IMR-90 (cell line): ENCODE measurements around the gene INAFM1. TPM values are rescaled to one million over a fixed set of nuclear protein-coding genes. Genes with fewer than 3 reads are reported as not detected.

Source experiments
- ATAC-seq: fragments of 200-7000 bp; cut with Tn5 transposase; 2 replicates; pipeline ENCODE4 v1.9.1; 2020; ENCODE audit warnings: low read depth, mild to moderate bottlenecking, moderate library complexity
- Bru-seq: library from RNA; stranded (reverse); fragments of 400-500 nt; gene quantifications from one replicate; lab custom pipeline; 2021; lab: Mats Ljungman, UMichigan
- BruChase-seq, 2 experiments: library from RNA; stranded (reverse); fragments of 400-500 nt; gene quantifications; one replicate each; lab custom pipeline; 2021; lab: Mats Ljungman, UMichigan
- BruUV-seq: library from RNA; stranded (reverse); fragments of 400-500 nt; replicated peaks from 2 replicates; lab custom pipeline; 2021; lab: Mats Ljungman, UMichigan
- CTCF ChIA-PET: fragments of 300-600 bp; formaldehyde crosslinking; extraction: SDS; loops from one replicate; lab custom pipeline; 2021; ENCODE audit warnings: antibody characterized with exemption; lab: Yijun Ruan, JAX
- POLR2A ChIA-PET: fragments of 300-600 bp; sonication (Branson Sonifier 250); formaldehyde crosslinking; loops from one replicate; lab custom pipeline; 2022; ENCODE audit warnings: antibody characterized with exemption; ENCODE audit not compliant: unreplicated experiment; lab: Charles Lee
- DNase-seq: peaks from one replicate; pipeline ENCODE4 v3.0.0; 2013
- H2AFZ ChIP-seq: replicated peaks from 2 replicates; pipeline ENCODE3; 2013; ENCODE audit warnings: low read length, mild to moderate bottlenecking; ENCODE audit not compliant: poor library complexity
- H2AK5ac ChIP-seq: 2 replicates; pipeline ENCODE4 v1.6.1; 2013; ENCODE audit warnings: low read depth, low read length, inconsistent platforms
- H2AK9ac ChIP-seq: replicated peaks from 2 replicates; pipeline ENCODE3; 2013; ENCODE audit warnings: mild to moderate bottlenecking, low read depth, low read length, moderate library complexity; ENCODE audit not compliant: poor library complexity
- H2BK120ac ChIP-seq: 2 replicates; pipeline ENCODE4 v1.6.1; 2013; ENCODE audit warnings: low read depth, low read length, inconsistent platforms
- H2BK15ac ChIP-seq: 3 replicates; pipeline ENCODE4 v1.6.1; 2013; ENCODE audit warnings: low read depth, low read length, inconsistent platforms
- H2BK20ac ChIP-seq: 2 replicates; pipeline ENCODE4 v1.6.1; 2013; ENCODE audit warnings: low read depth, mild to moderate bottlenecking, inconsistent platforms, low read length, moderate library complexity
- H2BK5ac ChIP-seq: 2 replicates; pipeline ENCODE4 v1.6.1; 2013; ENCODE audit warnings: mild to moderate bottlenecking, low read depth, low read length, inconsistent platforms; ENCODE audit not compliant: poor library complexity, severe bottlenecking
- H3K14ac ChIP-seq: replicated peaks from 2 replicates; pipeline ENCODE4 v1.6.1; 2013; ENCODE audit warnings: low read depth, low read length, inconsistent platforms
- H3K18ac ChIP-seq: 2 replicates; pipeline ENCODE4 v1.6.1; 2013; ENCODE audit warnings: low read depth, low read length, control low read depth
- H3K23ac ChIP-seq: 2 replicates; pipeline ENCODE4 v1.6.1; 2013; ENCODE audit warnings: low read depth, low read length, inconsistent platforms
- H3K27ac ChIP-seq: 2 replicates; pipeline ENCODE4 v1.5.1; 2013; ENCODE audit warnings: mild to moderate bottlenecking, control low read depth, low read length; ENCODE audit not compliant: insufficient read depth
- H3K27me3 ChIP-seq: 2 replicates; pipeline ENCODE4 v1.6.1; 2013; ENCODE audit warnings: low read length; ENCODE audit not compliant: control insufficient read depth, insufficient read depth
- H3K36me3 ChIP-seq: 2 replicates; pipeline ENCODE4 v1.6.1; 2013; ENCODE audit warnings: low read length, mixed read lengths; ENCODE audit not compliant: control insufficient read depth, insufficient read depth
- H3K4ac ChIP-seq: 2 replicates; pipeline ENCODE4 v1.6.1; 2013; ENCODE audit warnings: low read depth, low read length, inconsistent platforms
- H3K4me1 ChIP-seq: 2 replicates; pipeline ENCODE4 v1.6.1; 2013; ENCODE audit warnings: low read length, mixed read lengths; ENCODE audit not compliant: control insufficient read depth, insufficient read depth
- H3K4me2 ChIP-seq: 2 replicates; pipeline ENCODE4 v1.6.1; 2013; ENCODE audit warnings: low read depth, mild to moderate bottlenecking, control low read depth, low read length, moderate library complexity
- H3K4me3 ChIP-seq: 2 replicates; pipeline ENCODE4 v1.5.1; 2013; ENCODE audit warnings: low read depth, mild to moderate bottlenecking, control low read depth, low read length, moderate library complexity; ENCODE audit not compliant: insufficient read depth
- H3K56ac ChIP-seq: 2 replicates; pipeline ENCODE4 v1.6.1; 2013; ENCODE audit warnings: low read length, inconsistent platforms; ENCODE audit not compliant: insufficient read depth; ENCODE audit errors: extremely low read depth
- H3K79me1 ChIP-seq, 2 experiments: 2 replicates each; pipeline ENCODE4 v1.6.1; 2013; ENCODE audit warnings: low read length in 2 of 2, inconsistent platforms in 1 of 2, low read depth in 1 of 2
- H3K9ac ChIP-seq: 2 replicates; pipeline ENCODE4 v1.6.1; 2013; ENCODE audit warnings: low read depth, low read length, control low read depth
- H3K9me1 ChIP-seq: 2 replicates; pipeline ENCODE4 v1.6.1; 2013; ENCODE audit warnings: low read length, inconsistent platforms; ENCODE audit not compliant: insufficient read depth
- H3K9me3 ChIP-seq: 2 replicates; pipeline ENCODE4 v1.6.1; 2013; ENCODE audit warnings: low read length; ENCODE audit not compliant: control insufficient read depth, insufficient read depth
- H4K20me1 ChIP-seq: 2 replicates; pipeline ENCODE4 v1.6.1; 2013; ENCODE audit warnings: low read length, inconsistent platforms; ENCODE audit not compliant: insufficient read depth
- H4K5ac ChIP-seq: 2 replicates; pipeline ENCODE4 v1.6.1; 2013; ENCODE audit warnings: mild to moderate bottlenecking, low read depth, low read length, control low read depth
- H4K8ac ChIP-seq, 2 experiments: 2 replicates each; pipeline ENCODE4 v1.6.1; 2013; ENCODE audit warnings: low read depth in 2 of 2, low read length in 2 of 2, control low read depth in 1 of 2, inconsistent platforms in 1 of 2
- H4K91ac ChIP-seq: 2 replicates; pipeline ENCODE4 v1.6.1; 2013; ENCODE audit warnings: low read depth, low read length, inconsistent platforms; ENCODE audit not compliant: insufficient read depth
- CEBPB ChIP-seq: IDR thresholded peaks from 2 replicates; pipeline ENCODE4 v1.6.1; 2012; ENCODE audit warnings: low read depth, low read length, improper control_type of control experiment
- CHD1 ChIP-seq: IDR thresholded peaks from 2 replicates; pipeline ENCODE4 v1.6.1; 2012; ENCODE audit warnings: low read depth, low read length, improper control_type of control experiment
- ELK1 ChIP-seq: fragments of 150-350 bp; IDR thresholded peaks from 2 replicates; pipeline ENCODE4 v1.6.1; 2016; ENCODE audit warnings: low read depth, mild to moderate bottlenecking, low read length, moderate library complexity, borderline replicate concordance
- MAFK ChIP-seq: IDR thresholded peaks from 2 replicates; pipeline ENCODE4 v1.6.1; 2012; ENCODE audit warnings: low read depth, low read length, improper control_type of control experiment
- MAZ ChIP-seq: IDR thresholded peaks from 2 replicates; pipeline ENCODE4 v1.6.1; 2012; ENCODE audit warnings: low read depth, mild to moderate bottlenecking, low read length, improper control_type of control experiment, moderate library complexity, borderline replicate concordance
- MXI1 ChIP-seq: IDR thresholded peaks from 2 replicates; pipeline ENCODE4 v1.6.1; 2012; ENCODE audit warnings: low read depth, mild to moderate bottlenecking, low read length, moderate library complexity, borderline replicate concordance
- NFE2L2 ChIP-seq: fragments of 150-350 bp; IDR thresholded peaks from 2 replicates; pipeline ENCODE4 v1.6.1; 2016; ENCODE audit warnings: low read depth, mild to moderate bottlenecking, low read length
- RCOR1 ChIP-seq: IDR thresholded peaks from 2 replicates; pipeline ENCODE4 v1.6.1; 2012; ENCODE audit warnings: mild to moderate bottlenecking, low read length, improper control_type of control experiment; ENCODE audit not compliant: insufficient replicate concordance
- USF2 ChIP-seq: fragments of 150-350 bp; IDR thresholded peaks from 2 replicates; pipeline ENCODE4 v1.6.1; 2017; ENCODE audit warnings: mild to moderate bottlenecking, antibody characterized with exemption, low read length, low read depth
- WGBS, 2 experiments: methylation state at CpG; one replicate each; pipeline versions ENCODE4 v1.1.5 to v1.1.7; 2013; ENCODE audit warnings: missing lambda C conversion rate in 2 of 2; ENCODE audit not compliant: insufficient read length in 1 of 2; ENCODE audit errors: extremely low coverage in 2 of 2; 5-methylcytosine and 5-hydroxymethylcytosine counted together
- dilution Hi-C: fragments of 300-500 bp; cut with HindIII; formaldehyde crosslinking; loops from one replicate; pipeline ENCODE4 v1.14.3; 2018; ENCODE audit warnings: low sequenced_read_pairs; ENCODE audit not compliant: unreplicated experiment
- in situ Hi-C: fragments of 300-500 bp; cut with MboI; formaldehyde crosslinking; loops from 3 replicates; pipeline ENCODE4 v1.14.3; 2019; ENCODE audit warnings: low sequenced_read_pairs, inconsistent platforms, mixed read lengths
- intact Hi-C: fragments of 100-400 bp; cut with micrococcal nuclease; formaldehyde crosslinking; loops from 2 replicates; pipeline ENCODE4 v1.10.0; 2022
- long read RNA-seq: library from polyadenylated mRNA; unstranded; transcript quantifications from one replicate; pipeline ENCODE4 v2.0.0, GENCODE V29; 2021; ENCODE audit not compliant: unreplicated experiment
- polyA plus RNA-seq, 3 experiments: library from polyadenylated mRNA; depleted of rRNA; stranded (reverse); fragments of >200 nt; gene quantifications; 2 replicates each; pipeline ENCODE4 v1.2.3, GENCODE V29; 2012; ENCODE audit warnings: low replicate concordance in 1 of 3
- total RNA-seq: library from RNA; depleted of rRNA; stranded (reverse); fragments of >200 nt; gene quantifications from 2 replicates; pipeline ENCODE4 v1.2.3, GENCODE V29; 2012; rRNA removed
- TF ChIP-seq, protein P1 (sequence below): conservative IDR thresholded peaks from 2 replicates; pipeline ENCODE4 v1.5.1; 2012; ENCODE audit warnings: mild to moderate bottlenecking, low read depth, low read length, improper control_type of control experiment

The INAFM1 gene
- 0.36 and 0.56 TPM in 2 replicates for total RNA-seq
- polyA plus RNA-seq (2012; rRNA removed): 7.8 and 11.0 TPM in 2 replicates
- 3.7 and 17.5 TPM in 2 replicates for polyA plus RNA-seq (2012; cell fraction: cytosol; rRNA removed)
- polyA plus RNA-seq (2012; cell fraction: nucleus; rRNA removed; ENCODE audit: low replicate concordance): 25.4 and 47.4 TPM in 2 replicates
- percentile 71 among the genes with signal in this experiment for Bru-seq, nascent RNA
- percentile 80 among the genes with signal in this experiment for BruChase-seq, experiment 1, labeled RNA remaining after a 6-hour chase
- BruChase-seq, experiment 2, labeled RNA remaining after a 2-hour chase: percentile 80 among the genes with signal in this experiment
- long read RNA-seq, transcript INAFM1-201 (1 exons, 1,255 nt): major isoform, 13 of 13 reads
- long read RNA-seq, partial matches to known transcripts: 0 of 13 reads
- long read RNA-seq, other reads (novel, unspliced or antisense): 0 of 13 reads

GRCh38 chr19:47274071-47274890 lies at the start of gene INAFM1:
INAFM1 (plus strand) TSS chr19:47274885; CDS start chr19:47274920, 35 bp downstream.
- Histone ChIP-seq H3K18ac (peak within 1 kb of the TSS; percentile 91), H2AFZ (peak within 1 kb of the TSS; percentile 99), H2BK5ac (peak within 1 kb of the TSS; percentile 97), H3K27ac (peak within 1 kb of the TSS; percentile 97), H3K4ac (peak within 1 kb of the TSS; percentile 74), H2BK120ac (peak within 1 kb of the TSS; percentile 38), H3K14ac (peak within 1 kb of the TSS; percentile 85), H4K8ac (peak within 1 kb of the TSS; percentile 87 to 91), H3K9me3 (no peaks in the 10 kb centered on the region), H3K9ac (peak within 1 kb of the TSS; percentile 85), H3K4me2 (peak within 1 kb of the TSS; percentile 100), H4K91ac (peak within 1 kb of the TSS; percentile 77), H4K20me1 (peaks cover 20% of the 10 kb centered on the region), H3K27me3 (no peaks in the 10 kb centered on the region), H3K36me3 (peaks cover 27% of the 10 kb centered on the region), H3K79me1 (peaks cover 6 to 34% of the 10 kb centered on the region in 2 experiments; a peak in 3 of 4 replicates), H3K4me3 (peak within 1 kb of the TSS; percentile 99), H4K5ac (peak within 1 kb of the TSS; percentile 62), H3K56ac (peak within 1 kb of the TSS; percentile 88), H2BK15ac (peak within 1 kb of the TSS; percentile 37; the same call in 1 of the 3 replicates), H3K4me1 (peaks cover 14% of the 10 kb centered on the region), H2AK9ac (peak within 1 kb of the TSS; percentile 99), H2AK5ac (peak within 1 kb of the TSS; percentile 83), H2BK20ac (peak within 1 kb of the TSS; percentile 26; the same call in 1 of the 2 replicates), H3K23ac (peak within 1 kb of the TSS; percentile 69), H3K9me1 (peaks cover 13% of the 10 kb centered on the region)
- 0% methylated on average over 16 of the region's 72 CpGs; no CpG with 5 or more reads in 1 of the 2 experiments for WGBS, 2 experiments
- ChIA-PET POLR2A (interaction anchor here (0.6 to 1.0 kb wide), 3 partner anchors 18 to 84 kb away, joined by 3 to 5 read pairs (median 3); no protein-coding TSS in a partner anchor), CTCF (interaction anchor here (0.8 to 1.4 kb wide), 4 partner anchors 10 to 118 kb away, joined by 3 read pairs; partner anchors contain the start of gene CCDC9)
- intact Hi-C loops (no loop called here), dilution Hi-C loops (no loop called here), in situ Hi-C loops (no loop called here)
- no TSS peak for BruUV-seq
- ATAC-seq (peak; percentile 75), DNase-seq (peak; percentile 86)
- no peak for TF ChIP-seq RCOR1
- TF ChIP-seq CEBPB: no peak
- TF ChIP-seq CHD1: no peak
- TF ChIP-seq NFE2L2: no peak
- no peak for TF ChIP-seq USF2
- peak; percentile 20; the same call in 1 of the 2 replicates for TF ChIP-seq MXI1
- TF ChIP-seq MAZ: peak; percentile 40; the same call in 1 of the 2 replicates
- no peak for TF ChIP-seq MAFK
- TF ChIP-seq ELK1: no peak
- TF ChIP-seq, protein P1, sequence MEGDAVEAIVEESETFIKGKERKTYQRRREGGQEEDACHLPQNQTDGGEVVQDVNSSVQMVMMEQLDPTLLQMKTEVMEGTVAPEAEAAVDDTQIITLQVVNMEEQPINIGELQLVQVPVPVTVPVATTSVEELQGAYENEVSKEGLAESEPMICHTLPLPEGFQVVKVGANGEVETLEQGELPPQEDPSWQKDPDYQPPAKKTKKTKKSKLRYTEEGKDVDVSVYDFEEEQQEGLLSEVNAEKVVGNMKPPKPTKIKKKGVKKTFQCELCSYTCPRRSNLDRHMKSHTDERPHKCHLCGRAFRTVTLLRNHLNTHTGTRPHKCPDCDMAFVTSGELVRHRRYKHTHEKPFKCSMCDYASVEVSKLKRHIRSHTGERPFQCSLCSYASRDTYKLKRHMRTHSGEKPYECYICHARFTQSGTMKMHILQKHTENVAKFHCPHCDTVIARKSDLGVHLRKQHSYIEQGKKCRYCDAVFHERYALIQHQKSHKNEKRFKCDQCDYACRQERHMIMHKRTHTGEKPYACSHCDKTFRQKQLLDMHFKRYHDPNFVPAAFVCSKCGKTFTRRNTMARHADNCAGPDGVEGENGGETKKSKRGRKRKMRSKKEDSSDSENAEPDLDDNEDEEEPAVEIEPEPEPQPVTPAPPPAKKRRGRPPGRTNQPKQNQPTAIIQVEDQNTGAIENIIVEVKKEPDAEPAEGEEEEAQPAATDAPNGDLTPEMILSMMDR: no peak
